ENCODE data around the gene ACAD9.

Gene ACAD9

DNA sequence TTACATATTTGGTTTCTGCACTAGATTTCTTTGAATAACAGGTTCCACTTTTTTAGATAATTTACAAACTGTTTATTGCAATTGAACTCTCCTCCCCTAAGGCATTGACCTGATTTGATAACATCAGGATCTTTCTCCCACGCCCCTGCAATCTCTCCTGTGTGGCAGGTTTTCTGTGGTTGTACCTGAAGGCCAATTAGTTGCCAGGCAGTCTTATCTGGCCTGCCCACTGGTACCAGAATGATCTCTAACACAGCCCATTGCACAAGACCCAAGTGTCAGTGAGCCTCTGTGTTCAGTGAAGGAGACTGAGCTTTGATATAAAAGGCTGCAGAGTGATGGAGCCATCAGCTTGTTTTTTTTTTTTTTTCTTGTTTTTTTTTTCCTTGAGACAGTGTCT, 3.3 kb downstream of the ACAD9 start:
- TF ChIP-seq, protein P1, sequence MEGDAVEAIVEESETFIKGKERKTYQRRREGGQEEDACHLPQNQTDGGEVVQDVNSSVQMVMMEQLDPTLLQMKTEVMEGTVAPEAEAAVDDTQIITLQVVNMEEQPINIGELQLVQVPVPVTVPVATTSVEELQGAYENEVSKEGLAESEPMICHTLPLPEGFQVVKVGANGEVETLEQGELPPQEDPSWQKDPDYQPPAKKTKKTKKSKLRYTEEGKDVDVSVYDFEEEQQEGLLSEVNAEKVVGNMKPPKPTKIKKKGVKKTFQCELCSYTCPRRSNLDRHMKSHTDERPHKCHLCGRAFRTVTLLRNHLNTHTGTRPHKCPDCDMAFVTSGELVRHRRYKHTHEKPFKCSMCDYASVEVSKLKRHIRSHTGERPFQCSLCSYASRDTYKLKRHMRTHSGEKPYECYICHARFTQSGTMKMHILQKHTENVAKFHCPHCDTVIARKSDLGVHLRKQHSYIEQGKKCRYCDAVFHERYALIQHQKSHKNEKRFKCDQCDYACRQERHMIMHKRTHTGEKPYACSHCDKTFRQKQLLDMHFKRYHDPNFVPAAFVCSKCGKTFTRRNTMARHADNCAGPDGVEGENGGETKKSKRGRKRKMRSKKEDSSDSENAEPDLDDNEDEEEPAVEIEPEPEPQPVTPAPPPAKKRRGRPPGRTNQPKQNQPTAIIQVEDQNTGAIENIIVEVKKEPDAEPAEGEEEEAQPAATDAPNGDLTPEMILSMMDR (conservative IDR thresholded peaks at IDR 0.05; ENCODE audit: low read length) = no peak
- no peak overlapping the region for H3K4me3 ChIP-seq (ENCODE audit: low read length)
- no peak for DNase-seq (ENCODE audit: low read depth)

DNA sequence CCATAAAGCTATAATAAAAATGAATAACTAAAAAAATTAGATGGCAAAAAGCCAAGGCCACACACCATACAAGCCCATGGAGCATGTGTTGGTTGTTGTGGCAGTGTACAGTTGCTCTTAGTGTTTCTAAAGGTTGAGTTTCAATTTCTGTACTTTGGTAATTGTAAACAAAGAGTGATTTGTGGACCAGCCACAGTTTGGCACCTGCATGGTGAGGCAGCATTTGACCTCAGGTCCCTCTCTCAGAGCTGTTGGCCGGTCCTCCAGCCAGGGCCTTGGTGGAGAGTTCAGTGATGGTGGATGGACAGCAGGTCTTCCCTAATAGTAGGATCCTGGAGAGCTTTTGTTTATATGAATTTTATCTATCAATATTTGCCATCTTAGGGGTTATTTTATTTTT, 5.6 kb downstream of the ACAD9 start:
- no peak overlapping the region for H3K4me3 ChIP-seq (ENCODE audit: low read length)
- DNase-seq (ENCODE audit: low read depth) = no peak
- TF ChIP-seq, protein P1 (conservative IDR thresholded peaks at IDR 0.05; ENCODE audit: low read length) = no peak

DNA sequence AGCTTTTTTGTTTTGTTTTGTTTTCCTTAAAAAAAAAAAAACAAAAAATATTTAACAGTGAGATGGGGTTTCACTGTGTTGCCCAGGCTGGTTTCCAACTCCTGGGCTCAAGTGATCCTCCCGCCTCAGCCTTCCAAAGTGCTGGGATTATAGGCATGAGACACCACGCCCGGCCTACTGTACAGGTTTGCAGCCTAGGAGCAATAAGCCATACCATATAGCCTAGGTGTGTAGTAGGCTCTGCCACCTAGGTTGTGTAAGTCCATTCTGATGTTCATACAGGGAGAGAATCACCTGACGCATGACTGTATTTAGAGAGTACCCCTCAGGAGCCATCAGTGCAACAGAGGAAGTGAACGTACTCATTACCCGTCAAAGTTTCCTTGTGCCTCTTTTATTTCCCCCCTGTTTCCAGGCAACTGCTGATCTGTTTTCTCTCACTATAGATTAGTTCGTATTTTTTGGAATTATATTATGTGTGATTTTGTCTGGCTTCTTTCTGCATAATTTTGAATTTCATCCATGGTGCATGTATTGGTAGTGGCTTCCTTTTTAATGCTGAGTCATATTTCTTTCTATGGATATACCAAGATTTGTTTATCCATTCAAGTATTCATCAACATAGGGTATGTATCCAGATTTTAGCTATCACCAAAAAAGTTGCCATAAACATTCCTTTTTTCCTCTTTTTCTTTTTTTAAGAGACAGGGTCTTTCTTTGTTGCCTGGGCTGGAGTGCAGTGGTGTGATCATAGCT, 9.9 kb downstream of the ACAD9 start:
- H3K4me3 ChIP-seq (ENCODE audit: low read length) = no peak overlapping the region
- TF ChIP-seq, protein P1 (conservative IDR thresholded peaks at IDR 0.05; ENCODE audit: low read length) = no peak
- DNase-seq (ENCODE audit: low read depth) = no peak

DNA sequence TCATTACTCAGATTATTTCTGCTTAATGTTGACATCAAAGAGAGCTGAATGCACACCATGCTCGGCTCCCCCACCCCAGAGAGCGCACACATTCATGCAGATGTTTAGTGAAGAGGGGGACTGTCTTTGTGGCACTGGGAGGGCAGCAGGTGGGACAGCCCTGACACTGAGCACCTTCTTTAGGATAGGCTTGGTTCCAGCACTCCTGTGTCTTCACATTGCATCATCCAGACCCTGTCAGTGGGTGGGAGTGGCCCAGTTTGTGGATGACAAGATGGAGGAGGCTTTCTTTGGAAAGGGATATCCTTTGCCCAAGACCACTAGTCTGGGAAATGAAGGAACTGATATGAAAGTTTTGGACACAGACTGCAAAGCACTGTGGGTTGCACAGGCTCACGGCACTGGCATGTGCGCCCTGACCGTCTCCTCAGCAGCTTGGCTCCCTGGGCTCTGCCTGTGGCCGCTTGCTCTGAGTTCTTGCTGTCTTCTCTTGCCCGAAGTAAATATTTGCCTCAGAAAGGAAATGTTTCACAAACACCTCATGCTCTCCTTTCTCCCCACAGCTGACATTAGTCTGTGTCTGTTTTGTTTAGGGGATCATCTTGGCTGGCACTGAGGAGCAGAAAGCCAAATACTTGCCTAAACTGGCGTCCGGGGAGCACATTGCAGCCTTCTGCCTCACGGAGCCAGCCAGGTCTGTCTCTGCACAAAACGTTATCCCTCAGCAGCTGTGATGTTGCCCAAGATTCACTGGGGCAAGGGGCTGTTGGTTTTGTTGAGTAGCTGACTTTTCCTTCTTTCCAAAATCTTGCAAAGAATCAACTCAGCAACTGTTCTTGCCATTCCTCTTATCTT, 16.6 kb downstream of the ACAD9 start:
- TF ChIP-seq, protein P1 (conservative IDR thresholded peaks at IDR 0.05; ENCODE audit: low read length) = no peak
- H3K4me3 ChIP-seq (ENCODE audit: low read length) = no peak overlapping the region
- DNase-seq (ENCODE audit: low read depth) = no peak

DNA sequence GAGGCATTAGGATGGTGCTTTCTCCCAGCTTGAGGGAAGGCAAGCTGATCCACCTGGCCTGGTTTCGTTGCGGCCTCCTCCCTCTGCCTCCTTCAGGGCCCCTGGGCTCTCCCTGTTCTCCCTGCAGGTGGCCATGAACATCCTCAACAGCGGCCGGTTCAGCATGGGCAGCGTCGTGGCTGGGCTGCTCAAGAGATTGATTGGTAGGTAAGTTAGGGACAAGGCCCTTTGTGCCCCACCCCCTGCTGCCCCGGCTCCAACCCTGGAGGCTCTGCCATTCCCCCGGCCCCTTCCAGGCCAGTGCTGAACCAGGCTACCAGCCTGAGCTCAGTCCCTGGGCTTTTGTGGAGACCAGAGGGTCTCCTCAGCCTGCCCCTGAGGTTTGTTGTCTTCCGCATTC, 23.0 kb downstream of the ACAD9 start:
- DNase-seq (ENCODE audit: low read depth) = no peak
- TF ChIP-seq, protein P1 (conservative IDR thresholded peaks at IDR 0.05; ENCODE audit: low read length) = no peak
- H3K4me3 ChIP-seq (ENCODE audit: low read length) = no peak overlapping the region

DNA sequence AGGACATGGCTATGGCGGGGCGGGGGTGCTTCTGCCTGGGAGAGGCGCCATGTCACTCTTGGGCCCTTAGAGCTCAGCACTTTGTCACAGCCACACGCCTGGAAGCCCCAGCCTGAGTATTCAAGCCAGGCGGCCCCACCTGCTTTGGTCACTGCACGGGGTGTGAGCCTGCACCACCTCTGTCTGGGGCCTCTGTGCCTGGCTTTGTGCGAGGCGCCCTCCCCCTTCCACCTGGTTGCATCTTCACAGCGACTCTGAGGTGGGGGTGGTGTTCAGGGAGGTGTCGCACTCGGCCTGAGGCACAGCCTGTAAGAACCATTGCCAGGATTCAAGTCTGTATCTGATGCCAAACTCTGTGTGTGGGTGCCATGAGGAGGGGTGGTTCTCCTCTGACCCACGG, 24.1 kb downstream of the ACAD9 start:
- no peak for DNase-seq (ENCODE audit: low read depth)
- H3K4me3 ChIP-seq (ENCODE audit: low read length) = no peak overlapping the region
- TF ChIP-seq, protein P1 (conservative IDR thresholded peaks at IDR 0.05; ENCODE audit: low read length) = no peak
